ENCODE measurements around the gene CRYGN.

GRCh38 chr7:151395036-151395367 lies 44.9 kb downstream of the CRYGN start:
- TF ChIP-seq, protein P1, sequence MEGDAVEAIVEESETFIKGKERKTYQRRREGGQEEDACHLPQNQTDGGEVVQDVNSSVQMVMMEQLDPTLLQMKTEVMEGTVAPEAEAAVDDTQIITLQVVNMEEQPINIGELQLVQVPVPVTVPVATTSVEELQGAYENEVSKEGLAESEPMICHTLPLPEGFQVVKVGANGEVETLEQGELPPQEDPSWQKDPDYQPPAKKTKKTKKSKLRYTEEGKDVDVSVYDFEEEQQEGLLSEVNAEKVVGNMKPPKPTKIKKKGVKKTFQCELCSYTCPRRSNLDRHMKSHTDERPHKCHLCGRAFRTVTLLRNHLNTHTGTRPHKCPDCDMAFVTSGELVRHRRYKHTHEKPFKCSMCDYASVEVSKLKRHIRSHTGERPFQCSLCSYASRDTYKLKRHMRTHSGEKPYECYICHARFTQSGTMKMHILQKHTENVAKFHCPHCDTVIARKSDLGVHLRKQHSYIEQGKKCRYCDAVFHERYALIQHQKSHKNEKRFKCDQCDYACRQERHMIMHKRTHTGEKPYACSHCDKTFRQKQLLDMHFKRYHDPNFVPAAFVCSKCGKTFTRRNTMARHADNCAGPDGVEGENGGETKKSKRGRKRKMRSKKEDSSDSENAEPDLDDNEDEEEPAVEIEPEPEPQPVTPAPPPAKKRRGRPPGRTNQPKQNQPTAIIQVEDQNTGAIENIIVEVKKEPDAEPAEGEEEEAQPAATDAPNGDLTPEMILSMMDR (conservative IDR thresholded peaks at IDR 0.05; ENCODE audit: low read depth in 2 of 2): no peak
- no peak for TF ChIP-seq POLR2AphosphoS5 (IDR thresholded peaks at IDR 0.05; ENCODE audit: low read depth)
- no peak for TF ChIP-seq ZNF462 (CRISPR knock-in tag; IDR thresholded peaks at IDR 0.05)

Data from GM23338 (cell line).